Erythroblast (primary cell): ENCODE results near the gene PRDM11.

Experiments used
- GATA1 ChIP-seq: IDR thresholded peaks from 2 replicates; pipeline ENCODE4 v1.6.1; 2011; ENCODE audit warnings: low read depth, mild to moderate bottlenecking, control low read depth, low read length, moderate library complexity
- POLR2A ChIP-seq: IDR thresholded peaks from 2 replicates; pipeline ENCODE4 v1.6.1; 2011; ENCODE audit warnings: mild to moderate bottlenecking, low read length

- TF ChIP-seq POLR2A (no peak), GATA1 (no peak)
These were observed 37.0 kb upstream of the PRDM11 start for GRCh38 chr11:45109400-45109799.
